ENCODE results near the gene ABHD12B. TPM values are rescaled to one million over a fixed set of nuclear protein-coding genes. Genes with fewer than 3 reads are reported as not detected.
"Not testable (repeated sequence)": the region's sequence is repeated elsewhere in the genome, so short reads cannot be mapped to it uniquely, and the experiment has no call there.

Gene ABHD12B
- total RNA-seq, 1 donor from 2014 or later = not detected

- H3K27me3 ChIP-seq = no peaks in the 10 kb centered on the region
- TF ChIP-seq, protein P1, sequence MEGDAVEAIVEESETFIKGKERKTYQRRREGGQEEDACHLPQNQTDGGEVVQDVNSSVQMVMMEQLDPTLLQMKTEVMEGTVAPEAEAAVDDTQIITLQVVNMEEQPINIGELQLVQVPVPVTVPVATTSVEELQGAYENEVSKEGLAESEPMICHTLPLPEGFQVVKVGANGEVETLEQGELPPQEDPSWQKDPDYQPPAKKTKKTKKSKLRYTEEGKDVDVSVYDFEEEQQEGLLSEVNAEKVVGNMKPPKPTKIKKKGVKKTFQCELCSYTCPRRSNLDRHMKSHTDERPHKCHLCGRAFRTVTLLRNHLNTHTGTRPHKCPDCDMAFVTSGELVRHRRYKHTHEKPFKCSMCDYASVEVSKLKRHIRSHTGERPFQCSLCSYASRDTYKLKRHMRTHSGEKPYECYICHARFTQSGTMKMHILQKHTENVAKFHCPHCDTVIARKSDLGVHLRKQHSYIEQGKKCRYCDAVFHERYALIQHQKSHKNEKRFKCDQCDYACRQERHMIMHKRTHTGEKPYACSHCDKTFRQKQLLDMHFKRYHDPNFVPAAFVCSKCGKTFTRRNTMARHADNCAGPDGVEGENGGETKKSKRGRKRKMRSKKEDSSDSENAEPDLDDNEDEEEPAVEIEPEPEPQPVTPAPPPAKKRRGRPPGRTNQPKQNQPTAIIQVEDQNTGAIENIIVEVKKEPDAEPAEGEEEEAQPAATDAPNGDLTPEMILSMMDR (IDR thresholded peaks at IDR 0.05) = no peak
- DNase-seq (ENCODE audit: low spot score in 2 of 2) = no peak
- H3K4me1 ChIP-seq = no peaks in the 10 kb centered on the region
- no peak overlapping the region for H3K4me3 ChIP-seq
- H3K27ac ChIP-seq = no peak overlapping the region
- peaks cover 30 to 66% of the 10 kb centered on the region in 2 donors for H3K36me3 ChIP-seq
- H3K9me3 ChIP-seq = no peaks in the 10 kb centered on the region
- intact Hi-C loops (cut with DNase I) = no loop called here
Measured at GRCh38 chr14:50904719-50905118, 32.9 kb downstream of the ABHD12B start.

- Histone ChIP-seq H3K27ac (no peak overlapping the region), H3K4me3 (no peak overlapping the region), H3K27me3 (no peaks in the 10 kb centered on the region), H3K4me1 (no peaks in the 10 kb centered on the region), H3K36me3 (peaks cover 47 to 83% of the 10 kb centered on the region in 2 donors), H3K9me3 (no peaks in the 10 kb centered on the region)
- DNase-seq (ENCODE audit: low spot score in 2 of 2) = no peak
- TF ChIP-seq, protein P1 (IDR thresholded peaks at IDR 0.05) = no peak
- intact Hi-C loops (cut with DNase I) = no loop called here
Measured at GRCh38 chr14:50906326-50907065, 34.6 kb downstream of the ABHD12B start.

DNA sequence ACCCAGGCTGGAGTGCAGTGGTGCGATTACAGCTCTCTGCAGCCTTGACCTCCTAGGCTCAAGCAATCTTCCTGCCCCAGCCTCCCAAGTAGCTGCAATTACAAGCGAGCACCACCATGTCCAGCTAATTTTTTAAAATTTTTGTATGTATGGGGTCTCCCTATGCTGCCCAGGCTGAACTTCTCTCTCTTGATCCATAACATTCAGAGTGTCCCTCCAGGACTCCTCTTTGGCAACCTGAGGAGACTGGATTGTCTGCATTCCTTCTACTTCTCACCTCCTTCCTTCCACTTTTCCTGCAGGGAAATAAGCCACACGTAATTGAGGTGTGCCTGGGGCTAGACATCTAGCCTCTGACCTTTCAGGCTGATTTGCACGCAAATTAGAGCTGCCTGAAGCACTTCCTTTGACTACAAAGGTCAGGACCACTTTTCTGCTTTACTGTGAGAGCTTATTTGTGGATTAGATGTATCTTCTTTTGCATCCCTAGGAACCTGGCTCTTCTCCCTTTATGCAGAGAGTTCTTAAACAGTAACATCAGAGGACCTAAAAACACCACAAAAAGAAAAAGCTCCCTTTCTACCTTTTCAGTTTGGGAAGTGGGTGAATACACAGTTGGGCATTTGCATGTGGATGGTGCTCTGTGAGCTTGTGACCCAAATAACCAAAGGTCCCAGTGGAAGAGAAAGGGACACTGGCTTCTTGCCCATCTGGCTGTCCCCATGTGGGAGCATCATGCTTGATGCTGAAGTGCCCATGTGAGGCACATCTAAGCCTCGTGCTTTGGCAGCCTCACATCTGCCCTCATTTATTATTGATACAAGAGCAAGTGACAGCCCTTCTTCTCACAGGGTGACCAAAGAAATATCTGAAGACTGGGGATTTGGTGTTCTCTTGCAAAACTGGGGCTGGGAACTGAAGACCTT lies 38.9 kb downstream of the ABHD12B start:
- Histone ChIP-seq H3K4me3 (no peak overlapping the region), H3K4me1 (no peaks in the 10 kb centered on the region), H3K36me3 (peaks cover 80 to 96% of the 10 kb centered on the region in 2 donors), H3K27me3 (no peaks in the 10 kb centered on the region), H3K27ac (no peak overlapping the region), H3K9me3 (no peaks in the 10 kb centered on the region)
- intact Hi-C loops (cut with DNase I) = no loop called here
- DNase-seq (ENCODE audit: low spot score in 2 of 2) = no peak
- TF ChIP-seq, protein P1 (IDR thresholded peaks at IDR 0.05) = no peak

- no peak for DNase-seq (ENCODE audit: low spot score in 2 of 2)
- H3K4me3 ChIP-seq = no peak overlapping the region
- H3K36me3 ChIP-seq = peaks cover 54 to 69% of the 10 kb centered on the region in 2 donors
- H3K4me1 ChIP-seq = no peaks in the 10 kb centered on the region
- H3K27me3 ChIP-seq = no peaks in the 10 kb centered on the region
- H3K27ac ChIP-seq = no peak overlapping the region
- TF ChIP-seq, protein P1 (IDR thresholded peaks at IDR 0.05) = no peak
- H3K9me3 ChIP-seq = no peaks in the 10 kb centered on the region
- intact Hi-C loops (cut with DNase I) = no loop called here
Measured at GRCh38 chr14:50917449-50917848, 45.6 kb downstream of the ABHD12B start.

DNA sequence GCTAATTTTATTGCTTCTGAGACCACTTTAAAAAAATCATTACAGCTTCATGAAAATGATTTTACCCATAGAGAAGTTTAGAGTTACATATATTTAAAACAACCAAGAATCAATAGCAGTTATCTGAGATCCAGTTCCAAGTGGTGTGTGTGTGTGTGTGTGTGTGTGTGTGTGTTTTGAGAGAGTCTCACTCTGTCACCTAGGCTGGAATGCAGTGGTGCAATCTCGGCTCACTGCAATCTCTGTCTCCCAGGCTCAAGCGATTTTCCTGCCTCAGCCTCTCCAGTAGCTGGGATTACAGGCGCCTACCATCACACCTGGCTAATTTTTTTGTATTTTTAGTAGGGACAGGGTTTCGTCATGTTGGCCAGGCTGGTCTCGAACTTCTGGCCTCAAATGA lies 47.7 kb downstream of the ABHD12B start:
- H3K27ac ChIP-seq; intact Hi-C loops (cut with DNase I); H3K9me3 ChIP-seq; H3K4me3 ChIP-seq; H3K27me3 ChIP-seq; DNase-seq (ENCODE audit: low spot score in 2 of 2); H3K4me1 ChIP-seq: not testable (repeated sequence)
- peaks cover 39 to 65% of the 10 kb centered on the region in 2 donors for H3K36me3 ChIP-seq

All from ascending aorta (tissue), 2 donors.